Activated naive CD8-positive, alpha-beta T cell treated with anti-CD3 and anti-CD28 coated beads, Interleukin-2, amount 50 U/mL, for 16 hours (primary cell): ENCODE data around the gene MISP3.

ENCODE experiments used
- DNase-seq: peaks from one replicate; pipeline ENCODE4 v3.0.0-alpha.2; 2020; ENCODE audit warnings: low read depth, low spot score

MISP3 gene

DNA sequence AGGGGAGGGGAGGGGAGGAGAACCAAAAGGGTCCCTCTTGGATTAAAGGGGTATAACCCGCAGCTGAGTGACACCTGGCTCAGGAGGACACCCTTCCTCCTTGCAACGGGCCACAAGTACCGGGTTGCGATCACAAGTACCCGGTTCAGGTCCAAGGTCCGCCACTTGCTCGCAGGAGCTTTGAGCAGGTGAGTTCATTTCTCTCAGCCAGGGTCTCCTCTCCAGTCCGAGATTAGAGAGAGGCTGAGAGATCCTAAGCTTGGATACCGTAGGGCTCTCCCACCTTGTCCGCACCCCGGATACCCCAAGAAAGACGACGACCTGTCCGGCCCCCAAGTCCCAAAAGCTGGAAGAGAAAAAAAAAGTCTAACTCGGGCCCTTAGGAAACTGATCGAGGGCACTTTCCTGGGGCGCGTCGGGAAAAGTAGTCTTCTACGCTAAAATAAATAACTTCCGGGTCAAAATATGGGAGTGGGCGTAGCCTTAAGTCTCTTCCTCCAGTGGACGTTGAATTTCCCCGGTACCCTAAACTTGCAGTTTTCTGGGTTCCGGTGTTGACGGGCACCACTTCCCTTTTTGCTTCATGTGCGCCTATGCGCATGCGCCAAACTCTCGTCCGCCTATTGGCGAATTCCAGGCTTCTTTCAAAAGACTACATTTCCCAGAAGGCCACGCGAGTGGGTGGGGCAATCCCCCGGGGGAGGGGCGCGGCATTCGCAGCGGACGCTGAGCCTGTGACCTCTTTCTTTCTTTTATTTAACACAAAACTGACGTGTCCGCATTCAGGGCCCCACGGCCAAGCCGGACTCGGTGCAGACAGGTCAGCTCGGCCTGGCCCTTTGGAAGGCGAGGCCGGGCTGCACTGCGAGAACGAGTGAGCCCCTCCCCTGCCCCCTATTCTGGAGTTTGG lies 8.6 kb downstream of the MISP3 start:
- DNase-seq: peak; percentile 97

GRCh38 chr19:14081797-14082674 lies 9.4 kb downstream of the MISP3 start:
- DNase-seq: no peak

GRCh38 chr19:14082675-14082960 lies 10.0 kb downstream of the MISP3 start:
- DNase-seq: no peak

- DNase-seq: no peak
Observed at GRCh38 chr19:14085309-14085995, 12.9 kb downstream of the MISP3 start, which contains the start of gene C19orf67. Gene C19orf67 (minus strand): TSS chr19:14085783. CDS start chr19:14085627, 156 bp downstream.

DNA sequence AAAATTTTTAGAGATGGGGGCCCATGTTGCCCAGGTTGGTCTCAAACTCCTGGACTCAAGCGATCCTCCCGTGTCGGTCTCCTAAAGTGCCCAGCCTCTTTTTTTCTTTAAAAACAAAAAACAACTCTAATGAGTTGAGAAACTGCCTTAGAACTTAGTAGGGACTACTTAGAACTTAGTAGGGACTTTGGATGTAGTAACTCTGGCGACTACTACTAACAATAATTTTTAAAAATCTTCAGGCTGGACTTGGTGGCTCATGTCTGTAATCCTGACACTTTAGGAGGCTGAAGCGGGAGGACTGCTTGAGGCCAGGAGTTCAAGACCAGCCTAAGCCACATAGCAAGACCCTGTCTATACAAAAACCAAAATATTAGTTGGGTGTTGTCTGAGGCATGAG lies 13.5 kb downstream of the MISP3 start:
- no peak for DNase-seq

- DNase-seq: no peak
Observed at GRCh38 chr19:14088634-14089411, 16.2 kb downstream of the MISP3 start.

- no peak for DNase-seq
Observed at GRCh38 chr19:14089412-14089661, 16.8 kb downstream of the MISP3 start.

- DNase-seq: no peak
Observed at GRCh38 chr19:14089662-14090508, 17.3 kb downstream of the MISP3 start.

DNA sequence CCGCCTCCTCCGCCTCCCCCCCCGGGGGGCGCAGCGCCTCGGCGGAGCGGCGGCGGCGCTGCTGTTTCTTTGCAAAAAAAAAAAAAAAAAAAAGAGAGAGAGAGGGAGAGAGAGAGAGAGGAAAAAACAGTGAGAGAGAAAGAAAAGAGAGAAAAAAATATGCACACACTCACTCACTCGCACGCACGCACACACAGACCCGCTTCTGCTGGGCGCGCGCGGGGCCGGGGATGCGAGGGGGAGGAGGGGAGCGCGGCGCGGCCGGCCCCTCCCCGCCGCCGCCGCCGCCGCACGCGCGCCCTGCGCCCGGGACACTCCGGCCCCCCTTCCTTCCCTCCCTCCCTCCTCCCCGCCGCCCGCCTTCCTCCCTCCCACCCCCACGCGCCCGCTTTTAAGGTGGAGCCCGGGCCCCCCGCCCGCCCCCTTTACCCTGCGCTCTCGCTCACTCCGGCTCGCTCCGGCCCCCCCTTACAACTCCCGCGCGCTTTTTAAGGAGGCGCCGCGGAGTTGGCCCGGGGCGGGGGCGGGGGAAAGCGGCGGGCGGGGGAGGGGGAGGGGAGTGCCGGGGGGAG lies 18.0 kb downstream of the MISP3 start, which contains the start of gene SAMD1:
TSS of gene SAMD1 (minus strand) at position 243 of the 572 bp plus-strand sequence.
- peak; percentile 79 for DNase-seq

DNA sequence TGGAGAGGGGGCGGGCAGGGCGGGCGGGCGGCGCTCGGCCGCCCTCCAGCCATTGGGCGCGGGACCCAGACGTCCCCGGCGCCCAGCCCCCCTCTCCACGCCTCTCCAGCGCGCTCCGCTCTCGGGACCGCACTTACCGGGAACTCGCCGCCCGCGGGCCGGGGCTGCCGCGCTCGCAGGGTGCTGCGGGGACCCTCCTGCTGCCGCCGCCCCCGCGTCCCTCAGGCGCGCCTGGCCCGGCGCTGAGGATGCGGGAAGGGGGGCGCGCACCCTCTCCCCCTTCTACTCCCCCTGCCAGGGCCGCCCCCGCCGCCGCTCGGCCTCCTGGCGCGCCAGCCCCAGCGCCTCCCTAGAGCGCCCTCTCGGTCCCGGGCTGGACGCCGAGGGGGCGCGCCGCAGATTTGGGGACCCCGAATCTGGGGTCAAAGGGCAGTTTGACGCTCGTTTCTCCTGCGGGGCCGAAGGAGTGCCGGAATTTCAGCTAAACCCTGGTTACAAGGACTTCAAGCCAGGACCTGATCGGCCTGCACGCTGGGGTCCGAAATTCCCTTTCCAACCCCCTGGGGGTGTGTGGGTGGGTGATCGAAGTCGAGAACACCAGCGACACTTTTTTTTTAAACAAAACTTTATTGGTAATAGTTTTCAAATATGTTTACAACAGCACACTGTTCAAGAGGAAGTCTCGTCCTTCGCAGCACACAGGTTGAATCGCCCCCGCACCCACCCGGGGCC lies 18.7 kb downstream of the MISP3 start:
- no peak for DNase-seq

GRCh38 chr19:14091813-14092462 lies 19.4 kb downstream of the MISP3 start:
- no peak for DNase-seq

DNA sequence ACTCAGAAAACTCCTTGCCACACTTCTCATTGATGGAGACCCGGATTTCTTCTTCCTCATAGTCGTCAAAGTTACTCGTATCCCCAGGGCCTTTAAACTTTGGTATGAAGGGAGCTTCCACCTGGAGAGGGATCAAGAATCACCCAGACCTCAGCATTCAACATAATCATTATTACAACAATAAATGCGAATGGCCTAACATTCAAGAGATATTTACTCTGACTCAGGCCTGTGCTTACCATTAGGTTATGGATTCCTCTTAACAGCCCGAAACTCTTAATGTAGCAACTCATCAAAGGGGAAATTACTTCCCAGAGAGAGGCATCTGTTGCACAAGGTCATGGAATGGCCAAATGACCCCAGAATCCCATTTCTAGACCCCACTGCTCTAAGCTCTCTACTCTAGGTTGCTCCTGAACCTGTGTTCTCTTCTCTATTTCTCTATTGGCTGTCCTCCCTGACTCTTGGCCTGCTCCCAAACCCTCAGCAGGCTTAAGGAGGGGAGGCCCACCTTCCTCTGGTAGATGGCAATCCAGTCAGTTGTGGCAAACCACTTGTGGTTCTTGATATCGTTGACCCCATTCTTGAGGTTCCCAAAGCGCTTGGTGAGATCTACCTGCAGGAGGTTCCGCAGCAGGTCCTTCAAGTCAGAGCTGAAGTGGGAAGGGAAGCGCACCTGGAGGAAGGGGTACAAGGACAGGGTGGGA lies 20.7 kb downstream of the MISP3 start:
- no peak for DNase-seq

DNA sequence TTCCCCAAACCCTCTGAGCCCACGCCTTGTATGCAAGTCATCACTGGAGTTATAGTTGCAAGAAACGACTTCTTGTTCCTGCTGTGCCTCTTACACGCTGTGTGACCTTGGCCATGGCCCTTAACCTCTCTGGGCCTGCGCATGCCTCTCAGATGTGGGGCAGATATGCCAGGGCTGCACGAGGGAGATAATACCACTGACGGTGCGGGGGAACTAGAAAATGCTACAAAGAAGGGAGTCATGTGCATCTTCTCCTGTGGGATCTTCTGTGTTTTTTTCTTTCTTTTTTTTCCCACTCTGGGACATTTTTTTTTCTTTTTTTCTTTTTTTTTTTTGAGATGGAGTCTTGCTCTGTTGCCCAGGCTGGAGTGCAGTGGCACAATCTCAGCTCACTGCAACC lies 22.3 kb downstream of the MISP3 start:
- DNase-seq: no peak

GRCh38 chr19:14096272-14096992 lies 23.8 kb downstream of the MISP3 start:
- no peak for DNase-seq

GRCh38 chr19:14097532-14098151 lies 25.1 kb downstream of the MISP3 start:
- no peak for DNase-seq

- no peak for DNase-seq
Observed at GRCh38 chr19:14101003-14101545, 28.5 kb downstream of the MISP3 start.
